GM18507 (cell line): ENCODE data around the gene DSCAM.

Experiments used
- DNase-seq: peaks from one replicate; pipeline ENCODE4 v3.0.0; 2011; ENCODE audit warnings: low read depth; ENCODE audit not compliant: insufficient read length; ENCODE audit errors: extremely low spot score
- FAIRE-seq: peaks from 2 replicates; lab custom pipeline; 2011; peaks lifted over from hg19 to GRCh38; lab: Jason Lieb, UNC

The DSCAM gene

GRCh38 chr21:40021558-40022351, 825.2 kb downstream of the DSCAM start:
- no peak for FAIRE-seq
- DNase-seq, result no peak

DNA sequence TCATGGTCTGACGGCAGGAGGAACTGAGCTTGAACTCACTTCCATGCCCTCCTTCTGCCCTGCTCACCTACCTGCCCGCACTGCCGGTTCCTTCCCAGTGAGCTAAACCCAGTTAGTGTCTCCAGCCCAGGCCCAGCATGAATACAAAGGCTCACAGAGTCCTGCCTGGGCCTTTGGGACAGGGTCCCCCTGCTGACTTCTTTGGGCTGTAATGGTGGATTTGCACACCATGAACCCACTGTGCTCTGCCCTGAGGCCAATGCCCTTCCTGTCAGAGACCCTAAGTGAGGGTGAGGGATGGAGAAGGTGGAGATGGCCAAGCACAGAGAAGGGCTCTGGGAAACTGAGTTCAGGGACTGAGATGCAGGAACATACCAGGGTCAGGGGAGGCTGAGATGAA, 826.3 kb downstream of the DSCAM start:
- DNase-seq (no peak), FAIRE-seq (no peak)

DNA sequence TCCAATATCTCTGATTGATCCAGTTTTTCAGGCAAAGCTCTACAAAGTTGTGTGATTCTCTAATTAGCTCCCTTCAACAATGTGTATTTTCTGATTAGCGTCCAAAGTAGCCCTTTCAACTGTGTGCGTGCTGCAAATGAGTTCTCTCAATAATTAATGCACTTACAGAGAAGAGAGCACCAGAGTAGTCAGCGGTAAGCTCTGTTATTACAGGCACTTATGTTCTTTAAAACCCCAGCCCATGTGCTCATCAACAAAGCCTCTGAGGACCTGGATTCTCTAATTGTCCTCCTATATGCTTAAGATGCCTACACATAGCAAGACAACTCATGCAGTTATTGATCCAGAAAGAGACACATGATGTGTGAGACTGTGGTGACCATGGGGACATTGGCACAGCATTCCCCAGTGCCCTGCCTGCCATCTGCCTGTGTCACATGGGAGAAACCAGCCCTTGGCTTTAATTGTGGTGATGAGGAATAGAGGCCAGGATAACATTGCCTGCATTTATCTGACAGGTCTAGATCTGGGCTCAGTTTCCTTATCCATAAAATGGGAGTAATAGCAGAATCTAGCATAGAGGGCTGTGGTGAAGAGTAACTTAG, 828.0 kb downstream of the DSCAM start:
- DNase-seq (no peak), FAIRE-seq (no peak)

DNA sequence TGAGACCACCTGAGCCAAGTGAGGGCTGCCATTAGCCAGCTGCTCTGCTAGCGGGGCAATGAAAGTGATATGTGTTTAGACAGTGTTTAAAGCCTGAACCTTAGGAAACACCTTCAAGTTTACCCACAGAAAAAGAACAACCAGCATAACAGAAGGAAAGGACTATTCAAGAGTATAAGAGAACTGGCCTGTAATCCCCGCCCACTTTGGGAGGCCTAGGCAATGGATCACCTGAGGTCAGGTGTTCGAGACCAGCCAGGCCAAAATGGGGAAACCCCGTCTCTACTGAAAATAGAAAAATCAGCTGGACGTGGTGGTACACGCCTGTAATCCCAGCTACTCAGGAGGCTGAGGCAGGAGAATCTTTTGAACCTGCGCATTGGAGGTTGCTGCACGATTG, 830.3 kb downstream of the DSCAM start:
- DNase-seq, result no peak
- no peak for FAIRE-seq

GRCh38 chr21:40016234-40016633, 830.7 kb downstream of the DSCAM start:
- FAIRE-seq, result no peak
- no peak for DNase-seq

GRCh38 chr21:40015818-40016217, 831.1 kb downstream of the DSCAM start:
- DNase-seq (no peak), FAIRE-seq (no peak)

DNA sequence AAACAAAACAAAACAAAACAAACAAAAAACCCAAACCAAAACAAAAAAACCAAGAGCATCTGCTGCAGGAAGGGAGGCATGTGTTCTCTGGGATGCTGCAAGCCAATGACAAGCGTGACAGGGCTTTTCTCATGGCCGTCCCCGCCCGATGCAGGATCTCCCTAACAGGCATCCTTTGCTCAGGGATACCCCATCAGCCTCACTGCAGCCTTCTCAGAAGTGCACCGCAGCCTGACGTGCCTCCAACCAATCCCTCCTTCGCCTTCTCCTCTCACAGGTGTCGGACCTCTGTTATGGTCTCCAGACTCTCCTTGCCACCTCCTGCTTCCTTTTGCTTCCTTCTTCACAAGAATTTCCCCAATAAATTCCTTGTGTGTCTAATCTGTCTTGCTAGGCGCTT, 832.6 kb downstream of the DSCAM start:
- DNase-seq (no peak), FAIRE-seq (no peak)

DNA sequence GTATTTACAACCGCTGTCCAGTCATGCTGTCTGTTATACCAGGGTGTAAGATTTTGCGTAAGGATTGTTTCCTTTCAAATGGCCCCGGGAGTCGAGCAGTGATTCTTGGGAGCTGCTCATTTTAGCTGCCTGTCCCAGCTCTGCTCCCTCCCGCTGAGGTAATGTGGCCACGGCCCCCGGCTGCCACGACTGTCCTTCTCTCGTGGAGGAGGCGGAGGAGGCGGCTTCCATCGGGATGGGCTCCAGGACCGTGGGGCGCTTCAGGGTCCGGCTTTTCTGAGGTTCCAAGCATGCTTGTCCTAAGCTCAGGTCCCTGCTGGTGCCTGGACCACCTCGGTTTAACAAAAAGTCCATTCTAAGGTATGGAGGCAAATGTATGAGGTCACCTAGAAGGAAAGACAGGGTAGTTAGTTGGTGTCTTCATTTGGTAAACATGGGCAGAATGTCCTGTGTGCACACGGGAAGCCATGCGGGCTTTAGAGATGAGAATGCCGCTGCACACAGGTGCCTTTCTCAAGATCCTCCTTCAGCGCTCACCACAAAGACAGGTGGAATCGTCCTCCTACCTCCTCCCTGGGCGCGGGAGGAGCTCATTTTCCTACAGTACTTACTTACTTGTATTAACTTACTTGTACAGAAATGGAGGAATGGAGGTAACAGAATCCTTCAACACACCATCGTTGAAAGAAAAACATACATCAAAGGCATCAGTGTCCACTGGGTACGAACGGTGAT, 833.8 kb downstream of the DSCAM start:
- FAIRE-seq (no peak), DNase-seq (no peak)

GRCh38 chr21:40011371-40011770, 835.6 kb downstream of the DSCAM start:
- FAIRE-seq, result no peak
- no peak for DNase-seq

DNA sequence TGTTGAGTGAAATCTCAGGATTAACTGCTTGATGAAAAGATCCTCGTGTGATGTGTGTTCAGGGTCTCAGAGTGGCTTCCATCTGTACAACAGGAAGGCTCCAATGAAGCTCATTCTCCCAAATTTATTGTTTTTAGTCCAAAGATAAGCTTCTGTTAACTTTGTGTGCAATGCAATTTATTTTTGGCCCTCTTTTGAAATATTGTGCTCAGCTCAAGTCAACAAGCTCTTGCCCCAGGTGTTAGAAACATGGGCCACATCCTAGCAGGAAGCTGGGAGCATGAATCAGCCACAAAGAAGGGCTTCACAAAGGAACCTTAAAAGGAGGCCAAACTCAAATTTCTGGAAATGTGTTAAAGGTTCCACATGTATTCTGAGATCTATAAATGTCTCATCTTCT, 844.0 kb downstream of the DSCAM start:
- FAIRE-seq (no peak), DNase-seq (no peak)

DNA sequence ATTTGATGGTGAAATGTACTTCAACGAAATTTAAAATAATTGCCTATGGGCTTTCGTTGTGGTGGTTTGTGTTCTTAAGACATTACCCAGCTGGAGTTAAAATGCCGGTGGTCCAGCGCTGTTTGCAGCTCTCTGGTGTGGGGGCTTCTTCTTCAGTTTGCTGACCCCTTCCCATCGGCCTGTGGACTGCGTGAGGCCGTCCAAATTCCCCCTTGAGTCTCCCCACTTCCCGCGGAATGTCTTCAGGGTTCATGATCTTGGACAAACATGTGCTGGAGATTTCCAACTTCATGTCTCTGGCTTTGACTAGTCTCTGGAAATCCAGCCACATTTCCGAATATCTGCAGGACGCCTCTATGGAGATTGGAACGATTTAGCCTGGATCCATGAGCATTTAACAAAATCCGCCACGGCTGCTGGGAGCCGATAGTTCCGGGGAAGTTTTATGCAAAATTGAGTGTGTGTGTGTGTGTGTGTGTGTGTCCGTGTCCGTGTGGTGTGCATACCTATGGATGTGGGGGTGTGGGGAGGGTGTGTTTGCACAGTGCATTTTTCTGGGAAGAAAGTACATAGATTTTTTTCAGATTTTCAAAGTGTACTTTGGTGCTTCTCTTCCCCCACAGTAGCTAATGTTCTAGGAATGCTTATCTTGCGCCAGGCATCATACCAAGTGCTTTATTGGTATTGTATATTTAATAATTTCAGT, 862.5 kb downstream of the DSCAM start:
- FAIRE-seq (no peak), DNase-seq (no peak)

GRCh38 chr21:39980241-39980820, 866.6 kb downstream of the DSCAM start:
- DNase-seq (no peak), FAIRE-seq (no peak)

DNA sequence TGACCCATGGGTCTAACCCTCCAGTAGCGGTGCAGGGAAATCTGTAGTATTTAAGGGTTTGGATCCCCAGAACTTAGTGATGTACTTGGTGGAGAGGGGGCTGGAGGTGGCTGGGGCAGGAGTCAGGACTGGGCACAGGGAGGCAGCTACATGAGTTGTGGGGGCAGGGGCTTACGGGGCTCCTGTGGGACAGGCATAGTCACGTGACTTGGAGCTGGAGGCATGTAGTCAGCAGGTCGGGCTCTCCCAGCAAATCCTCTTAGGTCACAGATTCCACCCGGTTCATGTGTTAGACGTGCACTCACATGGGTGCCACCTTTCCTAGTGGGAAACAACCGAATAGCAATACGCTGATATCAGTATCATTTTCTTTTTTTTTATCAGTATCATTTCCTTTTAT, 867.6 kb downstream of the DSCAM start:
- no peak for DNase-seq
- FAIRE-seq, result no peak

GRCh38 chr21:39976800-39977199, 870.2 kb downstream of the DSCAM start:
- DNase-seq (no peak), FAIRE-seq (no peak)

- no peak for DNase-seq
- FAIRE-seq, result no peak
Observed at GRCh38 chr21:39972976-39973770, 873.8 kb downstream of the DSCAM start.

DNA sequence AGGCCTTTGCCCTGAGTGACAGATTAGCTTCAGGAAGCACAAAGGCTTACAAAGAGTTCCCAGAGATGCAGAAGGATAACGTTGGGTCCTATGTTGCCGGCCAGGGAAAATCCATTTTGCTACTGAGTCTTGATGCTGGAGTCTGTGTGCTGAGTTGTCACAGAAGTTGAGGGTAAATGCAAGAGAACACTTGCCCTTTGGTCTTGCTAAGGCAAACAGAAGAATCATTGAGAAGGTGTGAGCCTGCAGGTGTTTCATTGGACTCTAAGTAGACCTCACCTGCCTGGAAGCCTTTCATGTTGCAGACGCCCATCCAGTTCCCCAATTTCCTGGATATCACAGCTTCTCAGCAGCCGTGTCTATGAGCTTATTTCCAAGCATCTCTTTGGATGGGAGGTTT, 874.5 kb downstream of the DSCAM start:
- FAIRE-seq, result no peak
- no peak for DNase-seq

- FAIRE-seq (no peak), DNase-seq (no peak)
Observed at GRCh38 chr21:39971956-39972355, 875.0 kb downstream of the DSCAM start.

- DNase-seq (no peak), FAIRE-seq (no peak)
Observed at GRCh38 chr21:39969691-39970364, 877.1 kb downstream of the DSCAM start.

- FAIRE-seq (no peak), DNase-seq (no peak)
Observed at GRCh38 chr21:39968010-39968409, 878.9 kb downstream of the DSCAM start.
